NCI-H2107 (cell line): ENCODE results near the gene PIK3CA.

Experiments
- DNase-seq: peaks from one replicate; lab custom pipeline; 2025; lab: John Stamatoyannopoulos, UW

Gene PIK3CA

GRCh38 chr3:179158336-179159039 lies 10.3 kb downstream of the PIK3CA start:
- no peak for DNase-seq

GRCh38 chr3:179163503-179163902 lies 15.3 kb downstream of the PIK3CA start:
- DNase-seq, result no peak

- no peak for DNase-seq
These were observed 16.7 kb downstream of the PIK3CA start for GRCh38 chr3:179164857-179165256.

- DNase-seq, result no peak
These were observed 18.5 kb downstream of the PIK3CA start for GRCh38 chr3:179166561-179167201.

GRCh38 chr3:179168918-179169317 lies 20.8 kb downstream of the PIK3CA start:
- no peak for DNase-seq

GRCh38 chr3:179172546-179172945 lies 24.4 kb downstream of the PIK3CA start:
- no peak for DNase-seq

GRCh38 chr3:179174316-179174715 lies 26.2 kb downstream of the PIK3CA start:
- DNase-seq, result no peak

- no peak for DNase-seq
These were observed 26.7 kb downstream of the PIK3CA start for GRCh38 chr3:179174898-179175297.

GRCh38 chr3:179175358-179175757 lies 27.2 kb downstream of the PIK3CA start:
- no peak for DNase-seq

- DNase-seq, result no peak
These were observed 29.5 kb downstream of the PIK3CA start for GRCh38 chr3:179177611-179178010.

- no peak for DNase-seq
These were observed 31.1 kb downstream of the PIK3CA start for GRCh38 chr3:179179256-179179655.

GRCh38 chr3:179179979-179180759 lies 32.0 kb downstream of the PIK3CA start:
- no peak for DNase-seq

- DNase-seq, result no peak
These were observed 32.9 kb downstream of the PIK3CA start for GRCh38 chr3:179181021-179181472.

GRCh38 chr3:179181993-179182551 lies 33.9 kb downstream of the PIK3CA start:
- no peak for DNase-seq

- no peak for DNase-seq
These were observed 34.7 kb downstream of the PIK3CA start for GRCh38 chr3:179182902-179183301.

GRCh38 chr3:179184826-179185225 lies 36.7 kb downstream of the PIK3CA start:
- DNase-seq, result no peak

GRCh38 chr3:179186426-179186825 lies 38.3 kb downstream of the PIK3CA start:
- no peak for DNase-seq

- no peak for DNase-seq
These were observed 41.6 kb downstream of the PIK3CA start for GRCh38 chr3:179189759-179190158.

GRCh38 chr3:179190581-179190980 lies 42.4 kb downstream of the PIK3CA start:
- DNase-seq, result no peak

GRCh38 chr3:179192542-179192941 lies 44.4 kb downstream of the PIK3CA start:
- DNase-seq, result no peak

- no peak for DNase-seq
These were observed 46.8 kb downstream of the PIK3CA start for GRCh38 chr3:179194931-179195330.

- peak; percentile 20 for DNase-seq
These were observed 47.9 kb downstream of the PIK3CA start for GRCh38 chr3:179196098-179196497.

- DNase-seq, result no peak
These were observed 48.5 kb downstream of the PIK3CA start for GRCh38 chr3:179196700-179197099.
